HepG2 (cell line): ENCODE measurements around the gene RTN3. TPM values are rescaled to one million over a fixed set of nuclear protein-coding genes. Genes with fewer than 3 reads are reported as not detected.

Experiments used
- ARNTL ChIP-seq: sonication (generic); formaldehyde crosslinking; IDR thresholded peaks from 2 replicates; pipeline ENCODE4 v1.4.0; 2020; ENCODE audit warnings: mild to moderate bottlenecking, missing genetic modification reagents
- ATF1 ChIP-seq: IDR thresholded peaks from 2 replicates; pipeline ENCODE4 v1.6.1; 2016; ENCODE audit warnings: mild to moderate bottlenecking, control low read depth
- ATF6 ChIP-seq: sonication (generic); formaldehyde crosslinking; conservative IDR thresholded peaks from 2 replicates; pipeline ENCODE4 v1.4.0; 2020; ENCODE audit warnings: missing genetic modification reagents
- BRF2 ChIP-seq: sonication (generic); formaldehyde crosslinking; IDR thresholded peaks from 2 replicates; pipeline ENCODE4 v1.8.1; 2022; ENCODE audit warnings: mild to moderate bottlenecking, missing genetic modification reagents
- CEBPG ChIP-seq: IDR thresholded peaks from 2 replicates; pipeline ENCODE4 v1.6.1; 2016
- ELF3 ChIP-seq: IDR thresholded peaks from 2 replicates; pipeline ENCODE4 v1.6.1; 2016; ENCODE audit warnings: missing genetic modification reagents, missing compliant biosample characterization
- FOXK2 ChIP-seq: fragments of 450-650 bp; IDR thresholded peaks from 2 replicates; pipeline ENCODE4 v1.6.1; 2016
- MIXL1 ChIP-seq: IDR thresholded peaks from 2 replicates; pipeline ENCODE4 v1.6.1; 2016
- MYNN ChIP-seq: sonication (generic); formaldehyde crosslinking; IDR thresholded peaks from 2 replicates; pipeline ENCODE4 v1.4.0; 2020; ENCODE audit warnings: mild to moderate bottlenecking, low read depth, missing genetic modification reagents
- THAP9 ChIP-seq: sonication (generic); formaldehyde crosslinking; IDR thresholded peaks from 2 replicates; pipeline ENCODE4; 2020; ENCODE audit warnings: missing genetic modification reagents, mild to moderate bottlenecking, borderline replicate concordance
- TRIM22 ChIP-seq: fragments of 450-650 bp; IDR thresholded peaks from 2 replicates; pipeline ENCODE4 v1.6.1; 2017
- ZBTB33 ChIP-seq: sonication (generic); formaldehyde crosslinking; IDR thresholded peaks from 2 replicates; pipeline ENCODE4 v1.4.0; 2020; ENCODE audit warnings: missing genetic modification reagents
- ZNF124 ChIP-seq: sonication (generic); formaldehyde crosslinking; IDR thresholded peaks from 2 replicates; pipeline ENCODE4 v1.4.0; 2020; ENCODE audit warnings: missing genetic modification reagents
- ZNF446 ChIP-seq: sonication (generic); formaldehyde crosslinking; IDR thresholded peaks from 2 replicates; pipeline ENCODE4 v1.5.0; 2020; ENCODE audit warnings: mild to moderate bottlenecking, missing genetic modification reagents
- ZNF549 ChIP-seq: sonication (generic); formaldehyde crosslinking; IDR thresholded peaks from 2 replicates; pipeline ENCODE4 v1.5.0; 2020; ENCODE audit warnings: missing genetic modification reagents
- ZNF597 ChIP-seq: sonication (generic); formaldehyde crosslinking; IDR thresholded peaks from 2 replicates; pipeline ENCODE4 v1.5.0; 2020; ENCODE audit warnings: missing genetic modification reagents
- ZNF639 ChIP-seq: conservative IDR thresholded peaks from 2 replicates; pipeline ENCODE4 v1.6.1; 2018; ENCODE audit warnings: missing genetic modification reagents
- ZNF720 ChIP-seq: sonication (generic); formaldehyde crosslinking; IDR thresholded peaks from 2 replicates; pipeline ENCODE4 v1.4.0; 2020; ENCODE audit warnings: missing genetic modification reagents
- ZSCAN25 ChIP-seq: sonication (generic); formaldehyde crosslinking; IDR thresholded peaks from 2 replicates; pipeline ENCODE4 v1.8.0; 2022; ENCODE audit warnings: mild to moderate bottlenecking, missing genetic modification reagents
- polyA plus RNA-seq, 8 experiments: library from polyadenylated mRNA; depleted of rRNA in 3 of 8; stranded (reverse) in 7 of 8; unstranded in 1 of 8; fragments of >200 nt; fragmentation: Illumina TruSeq in 4 of 8; extraction: Trizol in 4 of 8; gene quantifications; 2 replicates each; pipeline versions ENCODE4 v1.2.1 to v1.2.3, GENCODE V29; 2011 to 2016; ENCODE audit warnings: low read depth in 4 of 8, missing spikeins in 1 of 8, mixed read lengths in 1 of 8; ENCODE audit not compliant: insufficient read depth in 1 of 8
- total RNA-seq, 5 experiments: library from RNA; depleted of rRNA; stranded (reverse); fragments of >200 nt; fragmentation: Illumina TruSeq; extraction: Trizol; gene quantifications; 2 replicates each; pipeline ENCODE4 v1.2.3, GENCODE V29; 2016; ENCODE audit warnings: low read depth in 1 of 5

RTN3 gene
- total and polyA plus RNA-seq, 2 of the 13 experiments (the other 11 are each of a cell fraction or from before 2014, with no cell fraction given) = 32.2 to 41.1 TPM

- TF ChIP-seq BRF2 (CRISPR knock-in tag) (no peak), ZNF639 (no peak; the same call in 1 of the 2 replicates), MYNN (no peak), ATF6 (CRISPR knock-in tag) (peak; percentile 42; the same call in 1 of the 2 replicates), ZBTB33 (no peak), THAP9 (CRISPR knock-in tag) (peak; percentile 81; the same call in 1 of the 2 replicates), ATF1 (no peak), TRIM22 (no peak), CEBPG (CRISPR knock-in tag) (no peak), FOXK2 (peak; percentile 41; the same call in 1 of the 2 replicates), ELF3 (CRISPR knock-in tag) (no peak), MIXL1 (no peak), ZNF549 (CRISPR knock-in tag) (no peak), ZNF720 (CRISPR knock-in tag) (no peak), ZNF124 (CRISPR knock-in tag) (no peak), ZSCAN25 (no peak), ZNF597 (no peak), ARNTL (CRISPR knock-in tag) (peak; percentile 76; the same call in 1 of the 2 replicates), ZNF446 (CRISPR knock-in tag) (peak; percentile 28; the same call in 1 of the 2 replicates)
Observed at GRCh38 chr11:63681321-63682065, at the start of gene RTN3 (continued).
